Breast epithelium (tissue), 4 donors: ENCODE results near the gene HTR6. TPM values are rescaled to one million over a fixed set of nuclear protein-coding genes. Genes with fewer than 3 reads are reported as not detected.
A peak's percentile ranks its signal among the peaks of the same experiment; 100 is the strongest.

Source experiments
- DNase-seq, 2 donors: peaks; one replicate each; pipeline ENCODE4 v3.0.0-alpha.2; 2019; ENCODE audit warnings: low spot score in 2 of 2
- H3K27ac ChIP-seq, 2 donors: fragments of 200-600 bp; sonication (generic) in 1 of 2; one replicate each; pipeline ENCODE4 v1.5.1; 2016 to 2019; ENCODE audit warnings: mild to moderate bottlenecking in 1 of 2
- H3K27me3 ChIP-seq, 2 donors: fragments of 200-600 bp; sonication (generic) in 1 of 2; one replicate each; pipeline versions ENCODE4 v1.5.1 to v1.6.0; 2017 to 2019; ENCODE audit warnings: control low read depth in 1 of 2, mild to moderate bottlenecking in 1 of 2
- H3K36me3 ChIP-seq: fragments of 200-600 bp; one replicate; pipeline ENCODE4 v1.5.1; 2019
- H3K4me1 ChIP-seq, 2 donors: fragments of 200-600 bp; sonication (generic); one replicate each; pipeline ENCODE4 v1.5.1; 2016 to 2019; ENCODE audit warnings: control low read depth in 1 of 2
- H3K4me3 ChIP-seq, 3 donors: fragments of 200-600 bp; sonication (generic); 1 replicate in 2 of 3; 2 replicates in 1 of 3; pipeline ENCODE4 v1.5.1; 2016 to 2019; ENCODE audit warnings: mild to moderate bottlenecking in 3 of 3, moderate library complexity in 2 of 3
- H3K9me3 ChIP-seq, 2 donors: fragments of 200-600 bp; sonication (generic) in 1 of 2; one replicate each; pipeline ENCODE4 v1.5.1; 2016 to 2019; ENCODE audit warnings: control low read depth in 1 of 2
- CTCF ChIP-seq, 3 donors: fragments of 450-650 bp; IDR thresholded peaks; one replicate each; pipeline ENCODE4 v1.5.1; 2016 to 2017; ENCODE audit warnings: antibody characterized with exemption in 3 of 3, mild to moderate bottlenecking in 3 of 3, moderate library complexity in 3 of 3
- POLR2A ChIP-seq: fragments of 450-650 bp; IDR thresholded peaks from one replicate; pipeline ENCODE4 v1.6.1; 2016; ENCODE audit warnings: antibody characterized with exemption, mild to moderate bottlenecking, moderate library complexity
- POLR2AphosphoS5 ChIP-seq, 3 donors: sonication (generic); formaldehyde crosslinking; IDR thresholded peaks; one replicate each; pipeline ENCODE4 v1.6.1; 2017; ENCODE audit warnings: antibody characterized with exemption in 3 of 3
- intact Hi-C: fragments of 100-400 bp; cut with DNase I; formaldehyde crosslinking; loops from one replicate; pipeline ENCODE4 v1.15.1; 2023; ENCODE audit warnings: low total_unique reads
- total RNA-seq, 3 donors: library from RNA; depleted of rRNA; stranded (reverse); fragments of >200 nt; gene quantifications; one replicate each; pipeline ENCODE4 v1.1.0, GENCODE V29; 2016

HTR6 gene
- total RNA-seq, 3 donors from 2014 or later, result not detected

GRCh38 chr1:19661721-19662228 lies 2.9 kb upstream of the HTR6 start:
- intact Hi-C loops, result no loop called here

GRCh38 chr1:19662313-19662712 lies 2.4 kb upstream of the HTR6 start:
- no peak for TF ChIP-seq CTCF (IDR thresholded peaks at IDR 0.05)
- TF ChIP-seq POLR2A, result no peak
- no peak for TF ChIP-seq POLR2AphosphoS5 (IDR thresholded peaks at IDR 0.05)

More at GRCh38 chr1:19661721-19662228, 2.9 kb upstream of the HTR6 start:
- H3K36me3 ChIP-seq, result no peaks in the 10 kb centered on the region
- TF ChIP-seq POLR2AphosphoS5 (IDR thresholded peaks at IDR 0.05) (no peak), CTCF (IDR thresholded peaks at IDR 0.05) (peak; percentile 42 to 66 (median 48))
- no peaks in the 10 kb centered on the region for H3K9me3 ChIP-seq
- H3K27me3 ChIP-seq, result peaks cover 12 to 28% of the 10 kb centered on the region in 2 donors
- no peak overlapping the region for H3K27ac ChIP-seq
- DNase-seq, result no peak
- H3K4me3 ChIP-seq, result no peak overlapping the region
- peaks cover 0 to 5% of the 10 kb centered on the region in 2 donors for H3K4me1 ChIP-seq

DNA sequence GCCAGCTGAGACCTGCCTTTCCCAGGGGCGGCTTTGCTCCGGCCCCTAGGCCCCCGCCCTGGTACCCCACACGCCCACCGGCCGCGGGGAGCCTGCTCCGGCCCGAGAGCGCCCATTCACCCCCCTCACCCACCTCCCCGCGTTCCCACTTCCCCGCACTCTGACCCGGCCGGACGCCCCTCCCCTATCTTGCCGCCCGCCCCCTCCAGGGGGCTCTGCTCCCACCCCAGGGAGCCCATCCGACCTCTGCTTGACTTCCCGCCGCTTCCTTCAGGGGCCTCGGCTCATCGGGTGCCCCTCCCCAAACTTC lies 466 bp downstream of the HTR6 start:
- H3K9me3 ChIP-seq, result no peaks in the 10 kb centered on the region
- no peak for DNase-seq
- peaks cover 12 to 28% of the 10 kb centered on the region in 2 donors for H3K27me3 ChIP-seq
- TF ChIP-seq POLR2AphosphoS5 (IDR thresholded peaks at IDR 0.05) (no peak), POLR2A (no peak), CTCF (IDR thresholded peaks at IDR 0.05) (no peak)
- intact Hi-C loops, result no loop called here
- H3K4me3 ChIP-seq, result peak overlapping the region in 2 of 3 donors; percentile 44 to 70
- H3K4me1 ChIP-seq, result peaks cover 0 to 5% of the 10 kb centered on the region in 2 donors
- H3K36me3 ChIP-seq, result no peaks in the 10 kb centered on the region
- no peak overlapping the region for H3K27ac ChIP-seq

More at GRCh38 chr1:19662313-19662712, 2.4 kb upstream of the HTR6 start:
- peaks cover 0 to 5% of the 10 kb centered on the region in 2 donors for H3K4me1 ChIP-seq
- peaks cover 12 to 28% of the 10 kb centered on the region in 2 donors for H3K27me3 ChIP-seq
- intact Hi-C loops, result no loop called here
- H3K36me3 ChIP-seq, result no peaks in the 10 kb centered on the region
- no peak overlapping the region for H3K27ac ChIP-seq
- no peak overlapping the region for H3K4me3 ChIP-seq
- no peaks in the 10 kb centered on the region for H3K9me3 ChIP-seq
- no peak for DNase-seq

- H3K27me3 ChIP-seq, result peaks cover 12 to 28% of the 10 kb centered on the region in 2 donors
Observed at GRCh38 chr1:19665496-19666465, 1.1 kb downstream of the HTR6 start.

More at GRCh38 chr1:19665496-19666465, 1.1 kb downstream of the HTR6 start:
- TF ChIP-seq POLR2A (no peak), CTCF (IDR thresholded peaks at IDR 0.05) (no peak)
- Histone ChIP-seq H3K36me3 (no peaks in the 10 kb centered on the region), H3K9me3 (no peaks in the 10 kb centered on the region), H3K4me3 (peak overlapping the region in 1 of 3 donors; percentile 70), H3K27ac (no peak overlapping the region), H3K4me1 (peaks cover 0 to 5% of the 10 kb centered on the region in 2 donors)
- intact Hi-C loops, result no loop called here
- DNase-seq, result no peak
